Parathyroid adenoma (tissue), 2 donors: ENCODE results near the gene TP53.

Experiments used
- H2AFZ ChIP-seq: fragments of 300-600 bp; sonication (generic); one replicate; pipeline ENCODE4 v1.7.0; 2017; ENCODE audit warnings: antibody characterized with exemption, mild to moderate bottlenecking
- H3K27ac ChIP-seq: fragments of 300-600 bp; sonication (generic); one replicate; pipeline ENCODE4 v1.7.0; 2017
- H3K27me3 ChIP-seq: fragments of 300-600 bp; sonication (generic); one replicate; pipeline ENCODE4 v1.7.0; 2017; ENCODE audit warnings: low read length; ENCODE audit not compliant: control insufficient read depth, insufficient read depth
- H3K36me3 ChIP-seq: fragments of 300-600 bp; sonication (generic); one replicate; pipeline ENCODE4 v1.7.0; 2017; ENCODE audit warnings: low read length; ENCODE audit not compliant: control insufficient read depth, insufficient read depth
- H3K4me1 ChIP-seq: fragments of 300-600 bp; sonication (generic); one replicate; pipeline ENCODE4 v1.7.0; 2017; ENCODE audit warnings: control low read depth
- H3K4me2 ChIP-seq: fragments of 300-600 bp; sonication (generic); one replicate; pipeline ENCODE4 v1.7.0; 2017; ENCODE audit warnings: low read length
- H3K4me3 ChIP-seq: fragments of 300-600 bp; sonication (generic); one replicate; pipeline ENCODE4 v1.7.0; 2017; ENCODE audit warnings: low read depth, low read length
- H3K79me2 ChIP-seq: fragments of 300-600 bp; sonication (generic); one replicate; pipeline ENCODE4 v1.7.0; 2017; ENCODE audit warnings: control low read depth
- H3K9ac ChIP-seq: fragments of 300-600 bp; sonication (generic); one replicate; pipeline ENCODE4 v1.7.0; 2017; ENCODE audit warnings: mild to moderate bottlenecking
- H3K9me3 ChIP-seq: fragments of 300-600 bp; sonication (generic); one replicate; pipeline ENCODE4 v1.7.0; 2017; ENCODE audit warnings: low read length; ENCODE audit not compliant: control insufficient read depth
- TF ChIP-seq, protein P1 (sequence below): fragments of 300-600 bp; sonication (generic); IDR thresholded peaks from one replicate; pipeline ENCODE4 v1.7.0; 2017; ENCODE audit warnings: antibody characterized with exemption, mild to moderate bottlenecking
- donor health status: primary hyperparathyroidism.

Gene TP53

GRCh38 chr17:7704601-7705268, 17.4 kb upstream of the TP53 start, which contains the start of gene EFNB3:
EFNB3 (plus strand) TSS chr17:7705202; CDS start chr17:7705599, 397 bp downstream.
- peak within 1 kb of the TSS; percentile 70 for H3K4me3 ChIP-seq
- no peak within 1 kb of the TSS for H3K27ac ChIP-seq
- H3K4me2 ChIP-seq: peak within 1 kb of the TSS; percentile 94
- TF ChIP-seq, protein P1, sequence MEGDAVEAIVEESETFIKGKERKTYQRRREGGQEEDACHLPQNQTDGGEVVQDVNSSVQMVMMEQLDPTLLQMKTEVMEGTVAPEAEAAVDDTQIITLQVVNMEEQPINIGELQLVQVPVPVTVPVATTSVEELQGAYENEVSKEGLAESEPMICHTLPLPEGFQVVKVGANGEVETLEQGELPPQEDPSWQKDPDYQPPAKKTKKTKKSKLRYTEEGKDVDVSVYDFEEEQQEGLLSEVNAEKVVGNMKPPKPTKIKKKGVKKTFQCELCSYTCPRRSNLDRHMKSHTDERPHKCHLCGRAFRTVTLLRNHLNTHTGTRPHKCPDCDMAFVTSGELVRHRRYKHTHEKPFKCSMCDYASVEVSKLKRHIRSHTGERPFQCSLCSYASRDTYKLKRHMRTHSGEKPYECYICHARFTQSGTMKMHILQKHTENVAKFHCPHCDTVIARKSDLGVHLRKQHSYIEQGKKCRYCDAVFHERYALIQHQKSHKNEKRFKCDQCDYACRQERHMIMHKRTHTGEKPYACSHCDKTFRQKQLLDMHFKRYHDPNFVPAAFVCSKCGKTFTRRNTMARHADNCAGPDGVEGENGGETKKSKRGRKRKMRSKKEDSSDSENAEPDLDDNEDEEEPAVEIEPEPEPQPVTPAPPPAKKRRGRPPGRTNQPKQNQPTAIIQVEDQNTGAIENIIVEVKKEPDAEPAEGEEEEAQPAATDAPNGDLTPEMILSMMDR: no peak
- no peaks in the 10 kb centered on the region for H3K79me2 ChIP-seq
- H3K9me3 ChIP-seq: no peaks in the 10 kb centered on the region
- H3K9ac ChIP-seq: peak within 1 kb of the TSS; percentile 46
- H3K4me1 ChIP-seq: no peaks in the 10 kb centered on the region
- H3K27me3 ChIP-seq: no peaks in the 10 kb centered on the region
- H2AFZ ChIP-seq: peak within 1 kb of the TSS; percentile 96
- H3K36me3 ChIP-seq: no peaks in the 10 kb centered on the region

DNA sequence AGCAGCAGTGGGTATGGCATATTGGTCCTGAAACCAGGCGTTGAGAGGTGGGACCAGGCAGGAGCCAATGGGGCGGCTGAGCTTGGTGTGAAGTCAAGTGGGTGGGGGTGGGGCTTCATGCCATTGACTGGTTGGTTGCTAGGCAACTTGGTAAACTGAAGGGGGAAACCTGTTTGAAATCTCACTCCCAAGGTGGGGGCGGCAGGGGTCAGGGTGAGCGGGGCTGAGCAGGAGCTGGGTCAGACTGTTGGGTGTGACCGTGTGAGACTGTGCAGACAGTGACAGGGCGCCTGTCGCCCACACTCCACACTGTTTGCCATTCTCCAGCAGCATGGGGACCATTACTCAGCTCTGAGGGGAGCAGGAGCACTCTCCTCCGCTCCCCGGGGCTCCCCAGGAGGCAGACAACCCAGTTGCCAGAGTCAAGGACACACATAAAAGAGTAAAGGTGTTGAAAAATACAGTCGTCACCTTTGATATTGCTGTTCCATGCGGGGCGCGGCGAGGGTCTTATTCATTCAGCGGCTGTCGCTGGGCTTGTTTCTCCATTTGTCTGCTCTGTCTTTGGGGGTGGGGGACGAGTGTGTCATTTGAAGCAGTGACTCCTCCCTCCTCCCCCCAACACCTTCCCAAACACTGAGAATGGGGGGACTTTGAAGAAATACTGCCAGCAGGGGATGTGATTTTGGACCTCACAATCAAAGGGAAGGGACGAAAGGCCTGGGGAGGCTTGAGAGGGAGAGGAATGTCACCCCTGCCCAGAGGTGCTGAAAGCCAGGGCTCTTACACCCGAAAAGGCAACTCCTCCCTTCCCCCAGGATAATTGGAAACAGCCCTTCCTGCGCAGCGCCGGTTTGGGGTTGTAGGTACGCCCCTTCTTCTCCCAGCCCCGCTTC, 16.5 kb upstream of the TP53 start:
- Histone ChIP-seq H3K27ac (no peak overlapping the region), H3K27me3 (no peaks in the 10 kb centered on the region), H3K79me2 (no peaks in the 10 kb centered on the region), H3K4me2 (peak overlapping the region; percentile 94), H3K4me1 (no peaks in the 10 kb centered on the region), H3K36me3 (no peaks in the 10 kb centered on the region), H3K9ac (no peak overlapping the region), H3K9me3 (no peaks in the 10 kb centered on the region), H3K4me3 (peak overlapping the region; percentile 70), H2AFZ (peak overlapping the region; percentile 96)
- TF ChIP-seq, protein P1: no peak

- Histone ChIP-seq H3K27me3 (no peaks in the 10 kb centered on the region), H3K4me1 (no peaks in the 10 kb centered on the region), H3K9ac (no peak overlapping the region), H2AFZ (no peak overlapping the region), H3K4me3 (no peak overlapping the region), H3K9me3 (no peaks in the 10 kb centered on the region), H3K79me2 (no peaks in the 10 kb centered on the region), H3K27ac (no peak overlapping the region), H3K4me2 (no peak overlapping the region), H3K36me3 (no peaks in the 10 kb centered on the region)
- TF ChIP-seq, protein P1: no peak
These were observed 15.5 kb upstream of the TP53 start for GRCh38 chr17:7702776-7703175.

GRCh38 chr17:7701681-7702080, 14.4 kb upstream of the TP53 start:
- no peak overlapping the region for H3K27ac ChIP-seq
- no peak overlapping the region for H3K4me3 ChIP-seq
- H3K36me3 ChIP-seq: no peaks in the 10 kb centered on the region
- H3K4me1 ChIP-seq: no peaks in the 10 kb centered on the region
- no peaks in the 10 kb centered on the region for H3K79me2 ChIP-seq
- H3K4me2 ChIP-seq: no peak overlapping the region
- no peak overlapping the region for H3K9ac ChIP-seq
- TF ChIP-seq, protein P1: no peak
- no peak overlapping the region for H2AFZ ChIP-seq
- H3K27me3 ChIP-seq: no peaks in the 10 kb centered on the region
- H3K9me3 ChIP-seq: no peaks in the 10 kb centered on the region
